SK-N-SH (cell line): ENCODE measurements around the gene MAGI2. TPM values are rescaled to one million over a fixed set of nuclear protein-coding genes. Genes with fewer than 3 reads are reported as not detected.

Experiments
- CTCF ChIA-PET: fragments of 300-600, 350-600 bp; formaldehyde crosslinking; extraction: SDS; loops from one replicate; lab custom pipeline; 2021; lab: Yijun Ruan, JAX
- POLR2A ChIA-PET: fragments of 350-600 bp; sonication (Branson Sonifier 250); formaldehyde crosslinking; extraction: SDS; loops from one replicate; lab custom pipeline; 2020; ENCODE audit warnings: antibody characterized with exemption, inconsistent platforms; lab: Yijun Ruan, JAX
- DNase-seq: peaks from one replicate; pipeline ENCODE4 v3.0.0; 2012
- H2AFZ ChIP-seq: fragments of 200-600 bp; sonication (generic); 2 replicates; pipeline ENCODE4 v1.8.1; 2016; ENCODE audit warnings: antibody characterized with exemption, mild to moderate bottlenecking, low read depth
- H3F3A ChIP-seq: fragments of 200-600 bp; sonication (generic); replicated peaks from 2 replicates; pipeline ENCODE3; 2016; ENCODE audit warnings: antibody characterized with exemption, mild to moderate bottlenecking; ENCODE audit not compliant: insufficient read depth
- H3K27ac ChIP-seq, 2 experiments: fragments of 200-500 bp in 1 of 2; fragments of 200-600 bp in 1 of 2; sonication (Bioruptor generic) in 1 of 2; sonication (generic), shearing (Covaris generic) in 1 of 2; 2 replicates each; pipeline versions ENCODE4 v1.5.1 to v1.6.1; 2014 to 2016; ENCODE audit warnings: low read depth in 2 of 2, inconsistent platforms in 1 of 2, low read length in 1 of 2, mild to moderate bottlenecking in 1 of 2, mixed read lengths in 1 of 2
- H3K27me3 ChIP-seq: fragments of 200-600 bp; sonication (generic), shearing (Covaris generic); 2 replicates; pipeline ENCODE4 v1.6.1; 2016; ENCODE audit warnings: mixed run types; ENCODE audit not compliant: insufficient read depth
- H3K36me3 ChIP-seq, 2 experiments: fragments of 200-500 bp in 1 of 2; fragments of 200-600 bp in 1 of 2; sonication (Bioruptor generic) in 1 of 2; sonication (generic) in 1 of 2; replicated peaks in 1 of 2; 2 replicates each; pipeline versions ENCODE3 to v1.5.1; 2014 to 2016; ENCODE audit warnings: low read length in 1 of 2, mild to moderate bottlenecking in 1 of 2; ENCODE audit not compliant: insufficient read depth in 2 of 2, control insufficient read depth in 1 of 2
- H3K4me1 ChIP-seq, 2 experiments: fragments of 200-500 bp in 1 of 2; fragments of 200-600 bp in 1 of 2; sonication (Bioruptor generic) in 1 of 2; sonication (generic), shearing (Covaris generic) in 1 of 2; 2 replicates each; pipeline versions ENCODE4 v1.5.1 to v1.6.1; 2014 to 2016; ENCODE audit warnings: low read depth in 1 of 2, low read length in 1 of 2, mixed run types in 1 of 2; ENCODE audit not compliant: insufficient read depth in 2 of 2, control insufficient read depth in 1 of 2
- H3K4me2 ChIP-seq: fragments of 200-600 bp; sonication (generic), shearing (Covaris generic); 2 replicates; pipeline ENCODE4 v1.6.1; 2017; ENCODE audit warnings: mixed run types
- H3K4me3 ChIP-seq, 2 experiments: fragments of 200-500 bp in 1 of 2; fragments of 200-600 bp in 1 of 2; sonication (Bioruptor generic) in 1 of 2; sonication (generic), shearing (Covaris generic) in 1 of 2; 2 replicates each; pipeline versions ENCODE4 v1.5.1 to v1.8.1; 2014 to 2016; ENCODE audit warnings: low read depth in 2 of 2, inconsistent platforms in 1 of 2, low read length in 1 of 2, mild to moderate bottlenecking in 1 of 2, mixed read lengths in 1 of 2, moderate library complexity in 1 of 2
- H3K79me2 ChIP-seq: fragments of 200-600 bp; sonication (generic); 2 replicates; pipeline ENCODE4 v1.8.1; 2017; ENCODE audit warnings: mild to moderate bottlenecking; ENCODE audit not compliant: insufficient read depth
- H3K9ac ChIP-seq: fragments of 200-600 bp; sonication (generic); 2 replicates; pipeline ENCODE4 v1.6.1; 2017; ENCODE audit warnings: mixed run types
- H3K9me2 ChIP-seq: fragments of 200-600 bp; sonication (generic); 2 replicates; pipeline ENCODE4 v1.6.1; 2017; ENCODE audit warnings: mixed run types
- H3K9me3 ChIP-seq: fragments of 200-600 bp; sonication (generic); 2 replicates; pipeline ENCODE4 v1.6.1; 2017; ENCODE audit warnings: mixed run types, mild to moderate bottlenecking, moderate library complexity
- H4K20me1 ChIP-seq: fragments of 200-600 bp; sonication (generic); 2 replicates; pipeline ENCODE4 v1.6.1; 2017; ENCODE audit warnings: mild to moderate bottlenecking, mixed run types; ENCODE audit not compliant: insufficient read depth
- ELF1 ChIP-seq: IDR thresholded peaks from 2 replicates; pipeline ENCODE4 v1.4.0; 2012
- EP300 ChIP-seq, 2 experiments: IDR thresholded peaks; 2 replicates each; pipeline versions ENCODE4 v1.4.0 to v1.6.1; 2012; ENCODE audit warnings: borderline replicate concordance in 1 of 2, low read depth in 1 of 2, low read length in 1 of 2
- EZH2phosphoT487 ChIP-seq: fragments of 200-600 bp; sonication (generic); IDR thresholded peaks from 2 replicates; pipeline ENCODE4 v1.6.1; 2017; ENCODE audit warnings: low read depth, mixed run types, mild to moderate bottlenecking, antibody characterized with exemption, moderate library complexity, borderline replicate concordance
- FOXJ3 ChIP-seq: sonication (generic); formaldehyde crosslinking; IDR thresholded peaks from 2 replicates; pipeline ENCODE4 v1.5.1; 2020; ENCODE audit warnings: mild to moderate bottlenecking, missing genetic modification reagents
- FOXM1 ChIP-seq: IDR thresholded peaks from 2 replicates; pipeline ENCODE4 v1.4.0; 2012; ENCODE audit warnings: low read depth, mild to moderate bottlenecking
- GABPA ChIP-seq: IDR thresholded peaks from 2 replicates; pipeline ENCODE4 v1.4.0; 2012; ENCODE audit warnings: low read depth, mild to moderate bottlenecking
- IRF3 ChIP-seq: fragments of 150-350 bp; IDR thresholded peaks from 2 replicates; pipeline ENCODE4 v1.6.1; 2016; ENCODE audit warnings: mild to moderate bottlenecking, low read depth, low read length
- MAX ChIP-seq: IDR thresholded peaks from 2 replicates; pipeline ENCODE4 v1.4.0; 2012; ENCODE audit warnings: low read depth
- MEF2A ChIP-seq: IDR thresholded peaks from 2 replicates; pipeline ENCODE4 v1.4.0; 2012; ENCODE audit warnings: low read depth, borderline replicate concordance
- NFIC ChIP-seq: IDR thresholded peaks from 2 replicates; pipeline ENCODE4 v1.4.0; 2012; ENCODE audit warnings: borderline replicate concordance
- NRF1 ChIP-seq: IDR thresholded peaks from 2 replicates; pipeline ENCODE4 v1.6.1; 2012; ENCODE audit warnings: low read depth, mild to moderate bottlenecking, low read length
- PBX3 ChIP-seq: IDR thresholded peaks from 2 replicates; pipeline ENCODE4; 2012
- POLR2AphosphoS5 ChIP-seq: IDR thresholded peaks from 2 replicates; pipeline ENCODE4 v1.6.1; 2012; ENCODE audit warnings: low read depth, low read length
- RAD21 ChIP-seq: IDR thresholded peaks from 2 replicates; pipeline ENCODE4 v1.6.1; 2012; ENCODE audit warnings: mild to moderate bottlenecking, low read length
- SIN3A ChIP-seq: IDR thresholded peaks from 2 replicates; pipeline ENCODE4 v1.6.1; 2012; ENCODE audit warnings: low read depth, mild to moderate bottlenecking, low read length, moderate library complexity, borderline replicate concordance
- SMC3 ChIP-seq: IDR thresholded peaks from 2 replicates; pipeline ENCODE4 v1.6.1; 2012; ENCODE audit warnings: low read depth, low read length, improper control_type of control experiment
- TAF1 ChIP-seq: IDR thresholded peaks from 2 replicates; pipeline ENCODE4 v1.6.1; 2012; ENCODE audit warnings: low read depth, mild to moderate bottlenecking, low read length, moderate library complexity, borderline replicate concordance
- TCF12 ChIP-seq: IDR thresholded peaks from 2 replicates; pipeline ENCODE4 v1.4.0; 2012
- TEAD4 ChIP-seq: IDR thresholded peaks from 2 replicates; pipeline ENCODE4 v1.4.0; 2012; ENCODE audit warnings: mild to moderate bottlenecking, borderline replicate concordance; ENCODE audit not compliant: insufficient read depth
- USF1 ChIP-seq: IDR thresholded peaks from 2 replicates; pipeline ENCODE4 v1.4.0; 2012; ENCODE audit warnings: low read depth, borderline replicate concordance
- YY1 ChIP-seq: IDR thresholded peaks from 2 replicates; pipeline ENCODE4 v1.4.0; 2012; ENCODE audit warnings: low read depth, mild to moderate bottlenecking
- ZBTB33 ChIP-seq: IDR thresholded peaks from 2 replicates; pipeline ENCODE4 v1.4.0; 2012; ENCODE audit warnings: low read depth, borderline replicate concordance
- WGBS: methylation state at CpG from one replicate; pipeline ENCODE4 v1.1.6; 2017; ENCODE audit warnings: low lambda C conversion rate; 5-methylcytosine and 5-hydroxymethylcytosine counted together
- polyA plus RNA-seq, 3 experiments: library from polyadenylated mRNA; depleted of rRNA; stranded (reverse); fragments of >200 nt; gene quantifications; 2 replicates each; pipeline ENCODE4 v1.2.3, GENCODE V29; 2012

The MAGI2 gene
- polyA plus RNA-seq, 1 of the 3 experiments (the other 2 are of a cell fraction) = 1.1 TPM

- no peaks in the 10 kb centered on the region for H3F3A ChIP-seq
- H3K4me2 ChIP-seq = no peak overlapping the region
- no peaks in the 10 kb centered on the region for H4K20me1 ChIP-seq
- no peaks in the 10 kb centered on the region; a peak in 1 of 4 replicates for H3K4me1 ChIP-seq
- ChIA-PET POLR2A (no interaction called here), CTCF (interaction anchor here (0.7 kb wide), 1 partner anchor 33 kb away, joined by 3 read pairs; no protein-coding TSS in a partner anchor)
- no peak overlapping the region for H2AFZ ChIP-seq
- no peaks in the 10 kb centered on the region for H3K9me3 ChIP-seq
- no peak overlapping the region for H3K4me3 ChIP-seq
- H3K9me2 ChIP-seq = peaks cover 3% of the 10 kb centered on the region; the same call in 1 of the 2 replicates
- H3K36me3 ChIP-seq = no peaks in the 10 kb centered on the region
- WGBS = 79% methylated on average over 5 of the region's 5 CpGs
- TF ChIP-seq SMC3 (no peak), EZH2phosphoT487 (no peak), ELF1 (no peak), IRF3 (no peak), USF1 (no peak), FOXJ3 (no peak), NRF1 (no peak), TEAD4 (no peak), EP300 (IDR thresholded peaks at IDR 0.05; ENCODE audit: borderline replicate concordance in 1 of 2, low read depth in 1 of 2, low read length in 1 of 2) (no peak), PBX3 (no peak)
- DNase-seq = no peak
- no peak overlapping the region for H3K9ac ChIP-seq
- no peaks in the 10 kb centered on the region for H3K79me2 ChIP-seq
- no peak overlapping the region for H3K27ac ChIP-seq
- H3K27me3 ChIP-seq = no peaks in the 10 kb centered on the region
Observed at GRCh38 chr7:78959477-78959876, 494.0 kb downstream of the MAGI2 start.

- TF ChIP-seq YY1 = no peak
- no peak for TF ChIP-seq FOXM1
- TF ChIP-seq POLR2AphosphoS5 = no peak
- no peak for TF ChIP-seq RAD21
- no peak for TF ChIP-seq MEF2A
- no peak for TF ChIP-seq ZBTB33
- TF ChIP-seq FOXJ3 = no peak
- TF ChIP-seq TCF12 = no peak
- no peak for TF ChIP-seq MAX
- no peak for TF ChIP-seq GABPA
- no peak for TF ChIP-seq NFIC
- no peak for TF ChIP-seq TAF1
- no peak for TF ChIP-seq SIN3A
- H3K79me2 ChIP-seq = no peaks in the 10 kb centered on the region
- no peaks in the 10 kb centered on the region for H3K36me3 ChIP-seq
- DNase-seq = no peak
- H3K27me3 ChIP-seq = no peaks in the 10 kb centered on the region
- no peaks in the 10 kb centered on the region for H3F3A ChIP-seq
- ChIA-PET CTCF (no interaction called here), POLR2A (no interaction called here)
- no peaks in the 10 kb centered on the region for H4K20me1 ChIP-seq
- no peak overlapping the region for H3K4me3 ChIP-seq
- WGBS = 100% methylated on average over 1 of the region's 1 CpG
- H3K9me2 ChIP-seq = no peaks in the 10 kb centered on the region
- H3K4me1 ChIP-seq = peaks cover 0 to 7% of the 10 kb centered on the region in 2 experiments; a peak in 2 of 4 replicates
- H3K9ac ChIP-seq = no peak overlapping the region
- no peak overlapping the region for H3K4me2 ChIP-seq
- no peak overlapping the region for H3K27ac ChIP-seq
- H2AFZ ChIP-seq = no peak overlapping the region
- H3K9me3 ChIP-seq = no peaks in the 10 kb centered on the region
Observed at GRCh38 chr7:78955329-78955728, 498.1 kb downstream of the MAGI2 start.
